ENCODE results near the gene PRKAR1B. TPM values are rescaled to one million over a fixed set of nuclear protein-coding genes. Genes with fewer than 3 reads are reported as not detected.

Gene PRKAR1B
- total RNA-seq, 1 donor from 2014 or later: 17.0 TPM

- no peak for ATAC-seq
These were observed 35.6 kb downstream of the PRKAR1B start for GRCh38 chr7:691361-692045.

- ATAC-seq: no peak
These were observed 36.4 kb downstream of the PRKAR1B start for GRCh38 chr7:690478-691360.

- no peak for ATAC-seq
These were observed 41.5 kb downstream of the PRKAR1B start for GRCh38 chr7:685540-685939.

- no peak for ATAC-seq
These were observed 42.7 kb downstream of the PRKAR1B start for GRCh38 chr7:684416-684815.

GRCh38 chr7:683526-684205, 43.4 kb downstream of the PRKAR1B start:
- no peak for ATAC-seq

GRCh38 chr7:682810-683209, 44.3 kb downstream of the PRKAR1B start:
- ATAC-seq: no peak

- no peak for ATAC-seq
These were observed 45.4 kb downstream of the PRKAR1B start for GRCh38 chr7:681551-682307.

- ATAC-seq: no peak
These were observed 46.5 kb downstream of the PRKAR1B start for GRCh38 chr7:680411-681127.

- no peak for ATAC-seq
These were observed 50.1 kb downstream of the PRKAR1B start for GRCh38 chr7:676972-677385.

GRCh38 chr7:676246-676971, 50.7 kb downstream of the PRKAR1B start:
- no peak for ATAC-seq

GRCh38 chr7:674454-675410, 52.3 kb downstream of the PRKAR1B start:
- ATAC-seq: no peak

GRCh38 chr7:673681-674453, 53.2 kb downstream of the PRKAR1B start:
- ATAC-seq: no peak

GRCh38 chr7:672891-673290, 54.2 kb downstream of the PRKAR1B start:
- no peak for ATAC-seq

GRCh38 chr7:671415-672042, 55.6 kb downstream of the PRKAR1B start:
- no peak for ATAC-seq

GRCh38 chr7:670501-671390, 56.3 kb downstream of the PRKAR1B start:
- ATAC-seq: no peak

- ATAC-seq: no peak
These were observed 58.1 kb downstream of the PRKAR1B start for GRCh38 chr7:668958-669357.

- ATAC-seq: peak; percentile 28
These were observed 58.7 kb downstream of the PRKAR1B start for GRCh38 chr7:668139-668931.

Measured in esophagus mucosa (tissue), 1 donor.